ENCODE measurements around the gene OGFOD1. TPM values are rescaled to one million over a fixed set of nuclear protein-coding genes. Genes with fewer than 3 reads are reported as not detected.
A peak's percentile ranks its signal among the peaks of the same experiment; 100 is the strongest.

The OGFOD1 gene
- total RNA-seq, 1 donor from 2014 or later = 107 TPM

DNA sequence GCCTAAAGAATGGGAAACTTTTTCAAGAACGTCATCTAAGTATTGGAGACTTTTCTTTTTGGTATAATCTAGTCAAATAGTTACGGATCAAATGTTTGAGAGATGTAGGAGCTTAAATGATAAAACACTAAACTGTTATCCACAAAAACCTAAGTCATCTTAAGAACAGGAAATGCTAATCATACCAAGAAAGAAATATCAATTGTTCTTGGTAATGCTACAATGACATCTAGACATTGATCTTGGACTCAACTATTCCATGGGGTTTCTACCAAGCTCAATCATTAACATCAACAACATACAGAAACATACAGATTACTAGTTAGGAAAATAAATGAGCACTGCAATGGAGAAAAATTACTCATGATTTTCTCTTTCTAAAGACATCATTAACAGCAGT is 4.1 kb upstream of the OGFOD1 start:
- no peak for DNase-seq (ENCODE audit: low read depth)
- Histone ChIP-seq H3K79me2 (ENCODE audit: insufficient read depth, low read length) (peaks cover 74% of the 10 kb centered on the region), H3K9me3 (ENCODE audit: insufficient read depth, low read depth, low read length) (no peaks in the 10 kb centered on the region), H3K9ac (ENCODE audit: low read length) (no peak overlapping the region), H2AFZ (ENCODE audit: low read depth, low read length) (no peak overlapping the region), H3K4me1 (ENCODE audit: insufficient read depth, low read length) (peaks cover 8% of the 10 kb centered on the region), H3K27ac (ENCODE audit: low read depth, low read length) (no peak overlapping the region), H3K27me3 (ENCODE audit: insufficient read depth, low read length) (no peaks in the 10 kb centered on the region), H3K4me3 (ENCODE audit: insufficient read depth, low read depth, low read length) (no peak overlapping the region), H3K4me2 (ENCODE audit: low read length) (peak overlapping the region; percentile 3), H3K36me3 (ENCODE audit: insufficient read depth, low read length) (peaks cover 5% of the 10 kb centered on the region), H4K20me1 (ENCODE audit: insufficient read depth, low read length) (peaks cover 43% of the 10 kb centered on the region)
- Mint-ChIP-seq H3K4me3 (ENCODE audit: unreplicated experiment) (peak overlapping the region; percentile 51), H3K27ac (ENCODE audit: unreplicated experiment) (no peak overlapping the region), H3K4me1 (ENCODE audit: low read depth, unreplicated experiment) (peaks cover 19% of the 10 kb centered on the region), H3K36me3 (ENCODE audit: low read depth, unreplicated experiment) (peaks cover 3% of the 10 kb centered on the region), H3K27me3 (ENCODE audit: low read depth, unreplicated experiment) (no peaks in the 10 kb centered on the region), H3K9me3 (ENCODE audit: unreplicated experiment) (no peaks in the 10 kb centered on the region)
- FAIRE-seq = no peak
- TF ChIP-seq, protein P1, sequence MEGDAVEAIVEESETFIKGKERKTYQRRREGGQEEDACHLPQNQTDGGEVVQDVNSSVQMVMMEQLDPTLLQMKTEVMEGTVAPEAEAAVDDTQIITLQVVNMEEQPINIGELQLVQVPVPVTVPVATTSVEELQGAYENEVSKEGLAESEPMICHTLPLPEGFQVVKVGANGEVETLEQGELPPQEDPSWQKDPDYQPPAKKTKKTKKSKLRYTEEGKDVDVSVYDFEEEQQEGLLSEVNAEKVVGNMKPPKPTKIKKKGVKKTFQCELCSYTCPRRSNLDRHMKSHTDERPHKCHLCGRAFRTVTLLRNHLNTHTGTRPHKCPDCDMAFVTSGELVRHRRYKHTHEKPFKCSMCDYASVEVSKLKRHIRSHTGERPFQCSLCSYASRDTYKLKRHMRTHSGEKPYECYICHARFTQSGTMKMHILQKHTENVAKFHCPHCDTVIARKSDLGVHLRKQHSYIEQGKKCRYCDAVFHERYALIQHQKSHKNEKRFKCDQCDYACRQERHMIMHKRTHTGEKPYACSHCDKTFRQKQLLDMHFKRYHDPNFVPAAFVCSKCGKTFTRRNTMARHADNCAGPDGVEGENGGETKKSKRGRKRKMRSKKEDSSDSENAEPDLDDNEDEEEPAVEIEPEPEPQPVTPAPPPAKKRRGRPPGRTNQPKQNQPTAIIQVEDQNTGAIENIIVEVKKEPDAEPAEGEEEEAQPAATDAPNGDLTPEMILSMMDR (IDR thresholded peaks at IDR 0.05; ENCODE audit: insufficient read depth, low read depth, low read length) = no peak
- no peak for TF ChIP-seq EZH2 (IDR thresholded peaks at IDR 0.05; ENCODE audit: insufficient read depth, low read length)

DNA sequence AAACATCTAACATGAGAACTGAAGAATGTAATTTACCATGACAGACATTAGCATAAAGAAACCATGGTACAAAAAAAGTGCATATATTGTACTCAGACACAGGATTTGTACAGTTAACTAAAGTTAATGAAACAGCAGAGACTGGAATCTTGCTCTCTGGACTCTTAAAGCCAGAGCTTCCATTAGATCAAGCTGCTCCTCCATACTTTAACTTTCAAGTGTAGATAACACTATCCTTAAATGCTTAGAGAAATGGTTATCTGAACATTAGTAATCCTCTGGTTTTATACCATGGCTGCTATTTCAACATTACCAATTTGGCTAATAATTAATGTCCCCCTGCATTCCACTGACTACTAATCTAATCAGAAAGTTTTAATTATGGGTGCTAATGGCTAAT is 3.3 kb upstream of the OGFOD1 start:
- Histone ChIP-seq H3K4me1 (ENCODE audit: insufficient read depth, low read length) (peaks cover 13% of the 10 kb centered on the region), H3K36me3 (ENCODE audit: insufficient read depth, low read length) (peaks cover 5% of the 10 kb centered on the region), H4K20me1 (ENCODE audit: insufficient read depth, low read length) (peaks cover 48% of the 10 kb centered on the region), H3K27me3 (ENCODE audit: insufficient read depth, low read length) (no peaks in the 10 kb centered on the region), H3K4me3 (ENCODE audit: insufficient read depth, low read depth, low read length) (peak overlapping the region; percentile 13), H3K79me2 (ENCODE audit: insufficient read depth, low read length) (peaks cover 80% of the 10 kb centered on the region), H2AFZ (ENCODE audit: low read depth, low read length) (no peak overlapping the region), H3K9ac (ENCODE audit: low read length) (no peak overlapping the region), H3K9me3 (ENCODE audit: insufficient read depth, low read depth, low read length) (no peaks in the 10 kb centered on the region), H3K4me2 (ENCODE audit: low read length) (peak overlapping the region; percentile 3), H3K27ac (ENCODE audit: low read depth, low read length) (no peak overlapping the region)
- peaks cover 24% of the 10 kb centered on the region for H3K4me1 Mint-ChIP-seq (ENCODE audit: low read depth, unreplicated experiment)
- FAIRE-seq (no peak), DNase-seq (ENCODE audit: low read depth) (no peak)
- no peaks in the 10 kb centered on the region for H3K27me3 Mint-ChIP-seq (ENCODE audit: low read depth, unreplicated experiment)
- H3K27ac Mint-ChIP-seq (ENCODE audit: unreplicated experiment) = no peak overlapping the region
- H3K4me3 Mint-ChIP-seq (ENCODE audit: unreplicated experiment) = peak overlapping the region; percentile 22
- no peaks in the 10 kb centered on the region for H3K9me3 Mint-ChIP-seq (ENCODE audit: unreplicated experiment)
- no peak for TF ChIP-seq EZH2 (IDR thresholded peaks at IDR 0.05; ENCODE audit: insufficient read depth, low read length)
- TF ChIP-seq, protein P1 (IDR thresholded peaks at IDR 0.05; ENCODE audit: insufficient read depth, low read depth, low read length) = no peak
- no peaks in the 10 kb centered on the region for H3K36me3 Mint-ChIP-seq (ENCODE audit: low read depth, unreplicated experiment)

DNA sequence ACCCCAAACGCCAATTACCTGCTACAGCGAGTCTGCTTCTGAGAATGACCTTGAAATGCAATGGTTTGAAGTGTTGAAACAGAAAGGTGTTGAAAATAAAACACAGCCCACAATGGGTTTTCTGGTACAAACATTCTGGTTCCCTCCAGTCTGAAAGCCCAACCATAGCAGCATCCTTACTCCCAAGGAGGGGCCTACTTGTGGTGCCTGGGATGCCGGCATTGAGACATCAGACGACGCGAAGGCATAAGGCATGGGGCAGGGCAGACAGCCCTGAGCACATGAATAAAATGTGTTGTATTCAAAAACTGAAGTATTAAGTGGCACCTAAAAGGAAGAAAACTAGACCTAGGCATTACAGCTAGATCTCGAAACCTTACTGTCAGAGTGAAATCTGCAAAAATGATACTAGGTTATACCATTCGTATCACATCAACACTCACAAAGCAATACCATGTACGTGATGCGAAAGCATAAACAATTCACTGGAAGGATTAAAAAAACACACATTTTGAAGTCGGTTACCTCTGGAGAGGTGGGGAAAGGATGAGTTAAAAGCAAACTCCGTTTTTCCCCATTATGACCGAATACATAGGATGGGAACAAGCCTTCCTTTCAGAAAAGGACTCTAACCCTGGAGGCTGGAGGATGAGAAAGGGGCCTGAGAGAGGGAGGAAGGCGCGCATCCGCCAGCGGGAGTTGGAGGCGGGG is 924 bp upstream of the OGFOD1 start:
- Histone ChIP-seq H3K27ac (ENCODE audit: low read depth, low read length) (peak overlapping the region; percentile 83), H3K36me3 (ENCODE audit: insufficient read depth, low read length) (peaks cover 18% of the 10 kb centered on the region), H3K4me3 (ENCODE audit: insufficient read depth, low read depth, low read length) (peak overlapping the region; percentile 87), H3K4me2 (ENCODE audit: low read length) (peak overlapping the region; percentile 90), H3K4me1 (ENCODE audit: insufficient read depth, low read length) (peaks cover 13% of the 10 kb centered on the region), H3K79me2 (ENCODE audit: insufficient read depth, low read length) (peaks cover 83% of the 10 kb centered on the region), H3K27me3 (ENCODE audit: insufficient read depth, low read length) (no peaks in the 10 kb centered on the region), H4K20me1 (ENCODE audit: insufficient read depth, low read length) (peaks cover 54% of the 10 kb centered on the region), H3K9me3 (ENCODE audit: insufficient read depth, low read depth, low read length) (no peaks in the 10 kb centered on the region), H3K9ac (ENCODE audit: low read length) (peak overlapping the region; percentile 89), H2AFZ (ENCODE audit: low read depth, low read length) (peak overlapping the region; percentile 90)
- Mint-ChIP-seq H3K36me3 (ENCODE audit: low read depth, unreplicated experiment) (peaks cover under 1% of the 10 kb centered on the region), H3K27me3 (ENCODE audit: low read depth, unreplicated experiment) (no peaks in the 10 kb centered on the region), H3K4me3 (ENCODE audit: unreplicated experiment) (peak overlapping the region; percentile 98), H3K4me1 (ENCODE audit: low read depth, unreplicated experiment) (peaks cover 24% of the 10 kb centered on the region), H3K27ac (ENCODE audit: unreplicated experiment) (peak overlapping the region; percentile 83), H3K9me3 (ENCODE audit: unreplicated experiment) (no peaks in the 10 kb centered on the region)
- DNase-seq (ENCODE audit: low read depth) (no peak), FAIRE-seq (no peak)
- TF ChIP-seq, protein P1 (IDR thresholded peaks at IDR 0.05; ENCODE audit: insufficient read depth, low read depth, low read length) = no peak
- no peak for TF ChIP-seq EZH2 (IDR thresholded peaks at IDR 0.05; ENCODE audit: insufficient read depth, low read length)

Data from astrocyte (in vitro differentiated cells and primary cell).